Natural killer cell (primary cell): ENCODE measurements around the gene TRIP4. TPM values are rescaled to one million over a fixed set of nuclear protein-coding genes. Genes with fewer than 3 reads are reported as not detected.
A peak's percentile ranks its signal among the peaks of the same experiment; 100 is the strongest.

Experiments
- ATAC-seq, 3 donors: fragments of 150-1000 bp in 2 of 3; fragments of 200-7000 bp in 1 of 3; cut with Tn5 transposase; 1 replicate in 1 of 3; 2 replicates in 2 of 3; pipeline ENCODE4 v1.10.0; 2021; ENCODE audit warnings: mild to moderate bottlenecking in 2 of 3, moderate library complexity in 2 of 3
- DNase-seq, 2 donors: peaks; one replicate each; pipeline versions ENCODE4 v3.0.0 to v3.0.0-alpha.2; 2013 to 2021; ENCODE audit warnings: mixed read lengths in 1 of 2
- H3K27ac ChIP-seq: one replicate; pipeline ENCODE4 v1.5.1; 2013; ENCODE audit warnings: mild to moderate bottlenecking, low read length
- H3K27me3 ChIP-seq: one replicate; pipeline ENCODE4 v1.6.1; 2013; ENCODE audit warnings: low read length; ENCODE audit not compliant: control insufficient read depth, insufficient read depth
- H3K36me3 ChIP-seq: one replicate; pipeline ENCODE4 v1.6.1; 2013; ENCODE audit warnings: low read length; ENCODE audit not compliant: control insufficient read depth, insufficient read depth
- H3K4me1 ChIP-seq: one replicate; pipeline ENCODE4 v1.6.1; 2013; ENCODE audit warnings: low read length; ENCODE audit not compliant: control insufficient read depth, insufficient read depth
- H3K4me3 ChIP-seq: one replicate; pipeline ENCODE4 v1.5.1; 2013; ENCODE audit warnings: low read length
- H3K9me3 ChIP-seq: one replicate; pipeline ENCODE4 v1.6.1; 2013; ENCODE audit warnings: low read length; ENCODE audit not compliant: control insufficient read depth, insufficient read depth
- H3K27ac Mint-ChIP-seq, 2 donors: one replicate each; pipeline ENCODE4 v1.8.0; 2022; ENCODE audit warnings: mild to moderate bottlenecking in 2 of 2, mixed read lengths in 2 of 2, moderate library complexity in 1 of 2
- H3K27me3 Mint-ChIP-seq, 2 donors: one replicate each; pipeline ENCODE4 v1.8.0; 2022; ENCODE audit warnings: low read depth in 2 of 2, mixed read lengths in 2 of 2
- H3K36me3 Mint-ChIP-seq: one replicate; pipeline ENCODE4 v1.8.0; 2022; ENCODE audit warnings: mixed read lengths
- H3K4me1 Mint-ChIP-seq, 2 donors: one replicate each; pipeline ENCODE4 v1.8.0; 2022; ENCODE audit warnings: mixed read lengths in 2 of 2
- H3K4me3 Mint-ChIP-seq: one replicate; pipeline ENCODE4 v1.8.0; 2022; ENCODE audit warnings: mild to moderate bottlenecking, moderate library complexity, mixed read lengths
- H3K9me3 Mint-ChIP-seq, 2 donors: one replicate each; pipeline ENCODE4 v1.8.0; 2022; ENCODE audit warnings: mixed read lengths in 2 of 2
- CTCF ChIP-seq: fragments of 200-600 bp; IDR thresholded peaks from one replicate; pipeline ENCODE4 v1.8.0; 2022; ENCODE audit warnings: antibody characterized with exemption
- WGBS: methylation state at CpG from one replicate; pipeline ENCODE4 v1.1.7; 2013; ENCODE audit warnings: missing lambda C conversion rate; ENCODE audit not compliant: insufficient coverage; 5-methylcytosine and 5-hydroxymethylcytosine counted together
- intact Hi-C: fragments of 100-400 bp; cut with micrococcal nuclease; formaldehyde crosslinking; loops from one replicate; pipeline ENCODE4 v1.14.2; 2022
- total RNA-seq, 4 donors: library from RNA; stranded (reverse); fragments of 120-200 nt in 1 of 4; gene quantifications; one replicate each; pipeline versions ENCODE4 v1.2.3 to v1.2.4, GENCODE V29; 2013 to 2022

TRIP4 gene
- total RNA-seq, 3 donors from 2014 or later (not counting 1 experiment from before 2014, with no cell fraction given), result 32.9 to 37.1 (median 33.7) TPM

GRCh38 chr15:64460724-64461720 lies 73.4 kb downstream of the TRIP4 start:
- 0% methylated on average over 42 of the region's 56 CpGs for WGBS
- TF ChIP-seq CTCF, result no peak
- peak overlapping the region; percentile 72 to 77 for H3K27ac Mint-ChIP-seq
- H3K9me3 Mint-ChIP-seq, result no peaks in the 10 kb centered on the region
- H3K27me3 Mint-ChIP-seq, result no peaks in the 10 kb centered on the region
- H3K4me1 ChIP-seq, result peaks cover 27% of the 10 kb centered on the region
- peak overlapping the region; percentile 57 for H3K4me3 ChIP-seq
- H3K4me1 Mint-ChIP-seq, result peaks cover 43 to 48% of the 10 kb centered on the region in 2 donors
- H3K27me3 ChIP-seq, result no peaks in the 10 kb centered on the region
- peak overlapping the region; percentile 62 for H3K27ac ChIP-seq
- intact Hi-C loops, result loop anchor here (2.0 to 10.0 kb wide), 4 partner anchors 30 to 191 kb away; partner anchors contain the start of genes PCLAF and TRIP4
- no peaks in the 10 kb centered on the region for H3K9me3 ChIP-seq
- ATAC-seq (peak; percentile 30 to 42 (median 39)), DNase-seq (peak; percentile 23 to 62)
- H3K36me3 Mint-ChIP-seq, result peaks cover 4% of the 10 kb centered on the region
- no peaks in the 10 kb centered on the region for H3K36me3 ChIP-seq
- peak overlapping the region; percentile 88 for H3K4me3 Mint-ChIP-seq

- peaks cover 50 to 55% of the 10 kb centered on the region in 2 donors for H3K4me1 Mint-ChIP-seq
- intact Hi-C loops, result loop anchor here (2.0 to 10.0 kb wide), 4 partner anchors 31 to 191 kb away; partner anchors contain the start of genes PCLAF and TRIP4
These were observed 74.1 kb downstream of the TRIP4 start for GRCh38 chr15:64461721-64462162.

GRCh38 chr15:64462492-64462891 lies 74.9 kb downstream of the TRIP4 start:
- no peaks in the 10 kb centered on the region for H3K27me3 Mint-ChIP-seq
- H3K36me3 Mint-ChIP-seq, result no peaks in the 10 kb centered on the region
- Histone ChIP-seq H3K4me3 (no peak overlapping the region), H3K4me1 (peaks cover 27% of the 10 kb centered on the region), H3K27ac (no peak overlapping the region), H3K9me3 (no peaks in the 10 kb centered on the region), H3K36me3 (no peaks in the 10 kb centered on the region), H3K27me3 (no peaks in the 10 kb centered on the region)
- ATAC-seq, result no peak
- peak overlapping the region; percentile 72 to 77 for H3K27ac Mint-ChIP-seq
- H3K9me3 Mint-ChIP-seq, result no peaks in the 10 kb centered on the region
- TF ChIP-seq CTCF, result no peak
- peak overlapping the region; percentile 88 for H3K4me3 Mint-ChIP-seq
- no peak for DNase-seq
- intact Hi-C loops, result loop anchor here (5.0 to 10.0 kb wide), 3 partner anchors 78 to 190 kb away; partner anchors contain the start of genes PCLAF and TRIP4
- H3K4me1 Mint-ChIP-seq, result peaks cover 57 to 63% of the 10 kb centered on the region in 2 donors

More at GRCh38 chr15:64461721-64462162, 74.1 kb downstream of the TRIP4 start:
- WGBS, result 29% methylated on average over 5 of the region's 5 CpGs
- Mint-ChIP-seq H3K36me3 (no peaks in the 10 kb centered on the region), H3K9me3 (no peaks in the 10 kb centered on the region), H3K4me3 (peak overlapping the region; percentile 88), H3K27ac (peak overlapping the region; percentile 72 to 77), H3K27me3 (no peaks in the 10 kb centered on the region)
- DNase-seq (peak in 1 of 2 donors; percentile 42), ATAC-seq (peak; percentile 15 to 32 (median 21))
- no peak for TF ChIP-seq CTCF
- Histone ChIP-seq H3K27me3 (no peaks in the 10 kb centered on the region), H3K9me3 (no peaks in the 10 kb centered on the region), H3K36me3 (no peaks in the 10 kb centered on the region), H3K4me3 (peak overlapping the region; percentile 57), H3K4me1 (peaks cover 27% of the 10 kb centered on the region), H3K27ac (peak overlapping the region; percentile 62)
